GM12878 (cell line): Measurements from ENCODE around the gene FAM118B. TPM values are rescaled to one million over a fixed set of nuclear protein-coding genes. Genes with fewer than 3 reads are reported as not detected.

ENCODE experiments used
- ATAC-seq: fragments of 200-7000 bp; cut with Tn5 transposase; 3 replicates; pipeline ENCODE4 v1.9.1; 2020; ENCODE audit warnings: mild to moderate bottlenecking, moderate library complexity
- BruUV-seq: library from RNA; stranded (reverse); fragments of 400-500 nt; replicated peaks from 2 replicates; lab custom pipeline; 2021; lab: Mats Ljungman, UMichigan
- CTCF ChIA-PET: fragments of 300-600 bp; sonication (Branson Sonifier 250); formaldehyde crosslinking; extraction: SDS; loops from one replicate; lab custom pipeline; 2021; ENCODE audit warnings: inconsistent platforms; lab: Yijun Ruan, JAX
- POLR2A ChIA-PET: fragments of 350-600 bp; formaldehyde crosslinking; extraction: SDS; loops from one replicate; lab custom pipeline; 2021; ENCODE audit warnings: inconsistent platforms; lab: Charles Lee
- RAD21 ChIA-PET: fragments of 300-600 bp; sonication (Branson Sonifier 250); formaldehyde crosslinking; loops from one replicate; lab custom pipeline; 2023; ENCODE audit warnings: antibody characterized with exemption; ENCODE audit not compliant: unreplicated experiment; lab: Charles Lee
- SMC1A ChIA-PET: fragments of 300-600 bp; sonication (Branson Sonifier 250); formaldehyde crosslinking; loops from one replicate; lab custom pipeline; 2023; ENCODE audit not compliant: unreplicated experiment, uncharacterized antibody; lab: Charles Lee
- DNase-seq: peaks from one replicate; pipeline ENCODE4 v3.0.0-alpha.2; 2011; ENCODE audit warnings: low read depth, low spot score
- FAIRE-seq: peaks from 3 replicates; lab custom pipeline; 2011; peaks lifted over from hg19 to GRCh38; lab: Jason Lieb, UNC
- H2AFZ ChIP-seq: 2 replicates; pipeline ENCODE4 v1.6.0; 2011; ENCODE audit warnings: low read depth, low read length, control low read depth; ENCODE audit not compliant: control insufficient read depth
- H3K27ac ChIP-seq: 2 replicates; pipeline ENCODE4 v1.5.1; 2011; ENCODE audit warnings: control low read depth; ENCODE audit not compliant: control insufficient read depth, insufficient read depth
- H3K27me3 ChIP-seq, 2 experiments: replicated peaks in 1 of 2; 2 replicates each; pipeline versions ENCODE4 v1.6.0 to v1.6.1; 2011; ENCODE audit warnings: low read length in 1 of 2; ENCODE audit not compliant: control insufficient read depth in 2 of 2, insufficient read depth in 2 of 2
- H3K36me3 ChIP-seq, 2 experiments: 2 replicates each; pipeline ENCODE4 v1.5.1; 2011; ENCODE audit warnings: low read length in 1 of 2; ENCODE audit not compliant: control insufficient read depth in 2 of 2, insufficient read depth in 2 of 2
- H3K4me1 ChIP-seq: 2 replicates; pipeline ENCODE4 v1.6.1; 2011; ENCODE audit warnings: mild to moderate bottlenecking, low read length, moderate library complexity, mixed read lengths; ENCODE audit not compliant: control insufficient read depth, insufficient read depth
- H3K4me2 ChIP-seq: 2 replicates; pipeline ENCODE4 v1.6.0; 2011; ENCODE audit warnings: control low read depth; ENCODE audit not compliant: control insufficient read depth, insufficient read depth
- H3K4me3 ChIP-seq: fragments of 200-600 bp; sonication (generic); 2 replicates; pipeline ENCODE4 v1.5.1; 2016
- H3K79me2 ChIP-seq: 2 replicates; pipeline ENCODE4 v1.6.0; 2011; ENCODE audit warnings: low read length; ENCODE audit not compliant: control insufficient read depth, insufficient read depth
- H3K9ac ChIP-seq: 2 replicates; pipeline ENCODE4 v1.8.0; 2011; ENCODE audit warnings: low read length, control low read depth, mixed read lengths; ENCODE audit not compliant: control insufficient read depth, insufficient read depth
- H3K9me3 ChIP-seq: replicated peaks from 3 replicates; pipeline ENCODE4 v1.5.1; 2011; ENCODE audit warnings: mild to moderate bottlenecking, low read length; ENCODE audit not compliant: control insufficient read depth, insufficient read depth
- H4K20me1 ChIP-seq: 2 replicates; pipeline ENCODE4 v1.6.0; 2011; ENCODE audit not compliant: control insufficient read depth, insufficient read depth
- EED ChIP-seq: sonication (generic); IDR thresholded peaks from 2 replicates; pipeline ENCODE4 v1.6.1; 2016; ENCODE audit warnings: antibody characterized with exemption, low read depth
- EP300 ChIP-seq, 2 experiments: fragments of 150-350 bp in 1 of 2; IDR thresholded peaks; 2 replicates each; pipeline ENCODE4 v1.6.1; 2011 to 2012; ENCODE audit warnings: low read depth in 2 of 2, low read length in 2 of 2, borderline replicate concordance in 1 of 2, improper control_type of control experiment in 1 of 2, inconsistent platforms in 1 of 2; ENCODE audit not compliant: control insufficient read depth in 1 of 2
- FOXK2 ChIP-seq: fragments of 450-650 bp; IDR thresholded peaks from 2 replicates; pipeline ENCODE4 v1.6.1; 2017; ENCODE audit warnings: mild to moderate bottlenecking, moderate library complexity
- ZNF207 ChIP-seq: fragments of 450-650 bp; IDR thresholded peaks from 2 replicates; pipeline ENCODE4 v1.6.1; 2014; ENCODE audit warnings: antibody characterized with exemption, mild to moderate bottlenecking, borderline replicate concordance
- WGBS: methylation state at CpG from one replicate; pipeline ENCODE4 v1.1.6; 2016; ENCODE audit warnings: low lambda C conversion rate; ENCODE audit not compliant: insufficient replicate concordance, insufficient coverage; ENCODE audit errors: missing lambda C conversion rate; 5-methylcytosine and 5-hydroxymethylcytosine counted together
- in situ Hi-C: fragments of 300-500 bp; cut with MboI; formaldehyde crosslinking; loops from 9 replicates; pipeline ENCODE4 v1.14.3; 2018; ENCODE audit warnings: mixed read lengths
- intact Hi-C: fragments of 100-400 bp; cut with micrococcal nuclease; formaldehyde crosslinking; loops from one replicate; pipeline ENCODE4 v1.14.2; 2022; ENCODE audit not compliant: unreplicated experiment
- polyA plus RNA-seq, 11 experiments: library from polyadenylated mRNA; depleted of rRNA in 4 of 11; unstranded in 6 of 11; stranded (reverse) in 5 of 11; fragments of >200 nt; fragmentation: Nextera tagmentation in 4 of 11; fragmentation: Illumina TruSeq in 1 of 11; extraction: Ambion mirVana in 4 of 11; extraction: Trizol in 1 of 11; gene quantifications; 1 replicate in 1 of 11; 2 replicates in 10 of 11; pipeline versions ENCODE4 v1.2.1 to v1.2.3, GENCODE V29; 2011 to 2016; ENCODE audit warnings: inconsistent platforms in 2 of 11, missing spikeins in 2 of 11, low read depth in 1 of 11
- total RNA-seq, 4 experiments: library from RNA; depleted of rRNA in 3 of 4; stranded (reverse); fragments of >200 nt in 3 of 4; fragmentation: Illumina TruSeq in 1 of 4; extraction: Trizol in 1 of 4; gene quantifications; 2 replicates each; pipeline versions ENCODE4 v1.2.1 to v1.2.3, GENCODE V29; 2013 to 2021
- TF ChIP-seq, protein P1 (sequence below): IDR thresholded peaks from 2 replicates; pipeline ENCODE4 v1.6.1; 2011; ENCODE audit warnings: mild to moderate bottlenecking, low read depth, low read length, moderate library complexity; ENCODE audit not compliant: insufficient replicate concordance

FAM118B gene
- total and polyA plus RNA-seq, 10 of the 15 experiments (the other 5 are each of a cell fraction or from before 2014, with no cell fraction given), result 12.8 to 29.7 (median 16.5) TPM

DNA sequence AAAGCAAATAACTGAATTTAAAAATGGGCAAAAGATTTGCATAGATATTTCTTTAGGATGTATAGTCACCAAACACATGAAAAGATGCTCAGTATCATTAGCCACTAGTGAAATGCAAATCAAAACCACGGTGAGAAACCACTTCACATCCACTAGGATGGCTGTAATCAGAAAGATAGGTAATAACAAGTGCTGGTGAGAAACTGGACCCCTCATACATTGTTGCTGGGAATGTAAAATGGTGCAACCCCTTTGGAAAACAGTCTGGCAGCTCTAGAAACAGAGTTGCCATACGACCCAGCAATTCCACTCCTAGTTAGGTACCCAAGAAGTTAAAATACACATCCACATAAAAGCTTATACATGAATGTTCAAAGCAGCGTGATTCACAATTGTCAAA is 16.5 kb upstream of the FAM118B start:
- CTCF ChIA-PET, result interaction anchor here (10.3 to 10.7 kb wide), 2 partner anchors 255 to 271 kb away, joined by 120 to 220 read pairs; partner anchors contain the start of gene VSIG10L2
- no peaks in the 10 kb centered on the region for H3K27me3 ChIP-seq
- SMC1A ChIA-PET, result interaction anchor here (1.4 to 6.6 kb wide), 3 partner anchors 42 to 271 kb away, joined by 5 to 61 read pairs (median 45); partner anchors contain the start of gene VSIG10L2
- no TSS peak for BruUV-seq
- no peak overlapping the region for H2AFZ ChIP-seq
- H3K4me3 ChIP-seq, result no peak overlapping the region
- in situ Hi-C loops, result no loop called here
- peaks cover 4% of the 10 kb centered on the region for H3K4me1 ChIP-seq
- WGBS, result 91% methylated on average over 3 of the region's 3 CpGs
- TF ChIP-seq FOXK2 (no peak), EP300 (IDR thresholded peaks at IDR 0.05; ENCODE audit: borderline replicate concordance in 1 of 2, control insufficient read depth in 1 of 2, low read depth in 2 of 2, low read length in 2 of 2) (no peak), ZNF207 (no peak), EED (no peak)
- TF ChIP-seq, protein P1, sequence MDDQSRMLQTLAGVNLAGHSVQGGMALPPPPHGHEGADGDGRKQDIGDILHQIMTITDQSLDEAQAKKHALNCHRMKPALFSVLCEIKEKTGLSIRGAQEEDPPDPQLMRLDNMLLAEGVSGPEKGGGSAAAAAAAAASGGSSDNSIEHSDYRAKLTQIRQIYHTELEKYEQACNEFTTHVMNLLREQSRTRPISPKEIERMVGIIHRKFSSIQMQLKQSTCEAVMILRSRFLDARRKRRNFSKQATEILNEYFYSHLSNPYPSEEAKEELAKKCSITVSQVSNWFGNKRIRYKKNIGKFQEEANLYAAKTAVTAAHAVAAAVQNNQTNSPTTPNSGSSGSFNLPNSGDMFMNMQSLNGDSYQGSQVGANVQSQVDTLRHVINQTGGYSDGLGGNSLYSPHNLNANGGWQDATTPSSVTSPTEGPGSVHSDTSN, result no peak
- intact Hi-C loops, result no loop called here
- POLR2A ChIA-PET, result no interaction called here
- H3K4me2 ChIP-seq, result no peak overlapping the region
- DNase-seq (no peak), FAIRE-seq (no peak), ATAC-seq (no peak)
- H3K9me3 ChIP-seq, result peaks cover 15% of the 10 kb centered on the region
- no peak overlapping the region for H3K27ac ChIP-seq
- no peaks in the 10 kb centered on the region for H4K20me1 ChIP-seq
- no peak overlapping the region for H3K9ac ChIP-seq
- H3K79me2 ChIP-seq, result no peaks in the 10 kb centered on the region
- H3K36me3 ChIP-seq, result peaks cover 17 to 21% of the 10 kb centered on the region in 2 experiments
- RAD21 ChIA-PET, result no interaction called here
